ENCODE results near the gene NTRK2. TPM values are rescaled to one million over a fixed set of nuclear protein-coding genes. Genes with fewer than 3 reads are reported as not detected.

The NTRK2 gene
- total RNA-seq, 1 donor from 2014 or later, result 7.7 TPM

DNA sequence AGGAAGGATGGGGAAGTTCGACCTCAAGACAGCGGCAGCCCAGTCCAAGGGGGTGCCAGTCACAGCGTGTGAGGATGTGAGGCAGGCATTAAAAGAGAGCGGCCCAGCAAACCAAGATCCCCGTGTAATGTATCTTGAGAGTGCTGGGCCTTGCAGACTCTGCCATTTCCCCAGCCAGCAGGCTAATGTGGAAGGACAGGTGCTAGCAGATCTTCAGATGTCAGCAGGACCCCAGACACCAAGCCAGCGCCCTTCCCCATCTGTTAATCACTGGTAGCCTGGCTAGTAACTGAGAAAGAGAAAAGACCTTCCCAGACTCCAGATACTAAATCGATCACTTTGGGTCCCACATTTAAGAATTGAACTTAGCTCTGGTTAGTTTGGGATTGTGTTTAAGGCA, 62.2 kb downstream of the NTRK2 start:
- DNase-seq (ENCODE audit: low spot score), result no peak

DNA sequence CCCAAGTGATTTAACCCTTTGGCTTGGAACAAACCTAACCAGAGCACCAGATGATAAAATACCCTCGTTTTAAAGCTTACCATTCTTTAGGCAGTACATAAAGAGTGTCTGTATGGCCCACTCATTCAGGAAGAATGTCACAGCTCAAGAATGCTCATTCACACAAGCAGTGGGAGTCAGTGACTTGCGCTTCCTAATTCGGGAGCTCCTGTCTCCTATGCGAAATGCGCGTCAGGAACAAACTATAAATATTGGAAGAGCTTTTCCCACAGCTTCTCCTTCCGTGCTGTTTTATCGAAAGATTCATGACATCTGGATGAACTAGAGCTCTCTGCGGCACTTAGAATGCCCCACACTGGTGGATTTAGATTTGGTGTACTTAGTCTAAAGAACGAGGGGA, 66.6 kb downstream of the NTRK2 start:
- peak; percentile 8 for DNase-seq (ENCODE audit: low spot score)

DNA sequence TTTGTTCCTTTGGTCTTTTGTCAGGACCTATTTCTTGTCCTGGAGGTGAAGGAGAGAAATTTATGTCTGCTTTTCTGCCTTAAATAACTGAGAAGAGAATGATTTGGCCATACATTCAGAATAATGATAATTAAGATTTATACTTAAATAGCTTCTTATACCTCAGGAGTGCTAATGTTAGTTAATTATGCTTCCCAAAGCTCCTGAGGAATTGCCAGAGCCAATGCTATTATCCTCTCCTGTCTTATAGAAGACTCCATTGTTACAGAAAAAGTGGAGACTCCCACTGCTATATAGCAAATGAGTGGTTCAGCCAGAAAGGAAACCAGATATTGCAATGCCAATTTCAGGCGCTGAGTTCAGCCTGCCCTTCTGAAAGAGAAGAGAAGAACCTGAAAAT, 67.0 kb downstream of the NTRK2 start:
- no peak for DNase-seq (ENCODE audit: low spot score)

DNA sequence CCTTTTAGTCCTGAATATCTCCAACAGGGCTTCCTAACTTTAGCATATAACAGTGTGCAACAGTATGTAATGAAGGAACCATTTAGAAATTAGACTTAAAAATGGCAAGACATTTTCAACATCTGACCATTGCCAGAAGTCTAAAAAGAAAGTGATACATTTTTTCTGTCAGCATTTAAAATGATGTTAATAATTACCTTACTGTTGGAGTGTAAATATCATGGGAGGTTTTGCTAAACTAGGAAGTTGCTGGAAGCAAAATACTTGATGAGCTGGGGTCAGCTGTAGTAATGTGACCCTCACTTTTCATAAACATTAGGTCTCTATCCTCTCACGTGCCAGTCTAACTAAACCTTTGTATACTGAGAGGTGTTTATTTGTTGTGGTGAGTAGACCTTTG, 68.8 kb downstream of the NTRK2 start:
- no peak for DNase-seq (ENCODE audit: low spot score)

DNA sequence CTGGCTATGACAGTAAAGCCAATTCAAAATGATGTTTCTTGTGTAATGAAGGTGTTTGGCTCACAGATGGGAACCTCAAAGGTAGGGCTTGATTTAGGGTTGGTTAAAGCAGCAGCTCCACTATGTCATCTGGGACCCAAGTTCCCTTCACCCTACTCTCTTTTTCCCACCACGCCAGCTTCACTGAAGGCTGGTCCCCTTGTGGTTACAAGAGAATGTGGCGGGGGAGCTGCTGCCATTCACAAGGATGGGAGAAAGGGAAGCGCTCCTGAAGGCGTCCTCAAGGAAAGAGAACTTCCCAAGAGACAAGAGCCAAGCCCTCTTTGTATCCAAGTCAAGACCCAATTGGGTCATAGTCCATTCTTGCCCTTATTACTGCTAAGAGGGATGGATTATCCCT, 72.7 kb downstream of the NTRK2 start:
- DNase-seq (ENCODE audit: low spot score), result no peak

DNA sequence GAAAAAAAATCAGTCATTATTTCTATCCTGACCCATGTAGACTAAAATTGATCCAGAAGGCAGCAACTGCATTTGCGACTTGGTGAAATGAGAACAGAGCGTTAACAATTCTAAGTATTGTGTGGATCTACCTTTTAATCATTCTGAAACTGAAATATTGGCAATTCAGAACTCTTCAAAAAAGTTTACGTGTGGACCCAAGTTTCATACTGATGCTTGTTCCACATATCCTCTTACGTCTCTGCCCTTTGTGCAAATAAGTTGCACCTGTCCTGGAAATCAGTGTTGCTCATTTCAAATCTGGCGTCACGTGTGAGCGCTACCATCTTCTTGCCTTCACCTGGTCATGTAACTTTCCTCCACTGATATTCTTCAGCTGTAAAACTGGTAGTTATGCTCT, 74.7 kb downstream of the NTRK2 start:
- DNase-seq (ENCODE audit: low spot score), result no peak

DNA sequence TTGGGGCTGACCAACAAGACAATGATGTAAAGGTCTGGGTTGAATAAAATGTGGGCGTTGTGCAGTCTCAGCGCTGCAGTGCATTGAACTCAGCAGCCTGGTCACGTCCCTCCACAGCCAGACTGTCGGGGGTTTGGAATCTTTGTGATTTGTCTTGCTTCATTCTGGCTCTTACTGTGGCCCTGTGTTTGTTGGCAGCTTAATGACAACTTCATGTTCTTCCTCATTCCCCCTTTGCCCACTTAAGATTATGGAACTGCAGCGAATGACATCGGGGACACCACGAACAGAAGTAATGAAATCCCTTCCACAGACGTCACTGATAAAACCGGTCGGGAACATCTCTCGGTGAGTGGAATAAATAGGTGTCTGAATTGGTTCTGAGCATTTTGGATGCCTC, 75.2 kb downstream of the NTRK2 start:
- DNase-seq (ENCODE audit: low spot score), result no peak

DNA sequence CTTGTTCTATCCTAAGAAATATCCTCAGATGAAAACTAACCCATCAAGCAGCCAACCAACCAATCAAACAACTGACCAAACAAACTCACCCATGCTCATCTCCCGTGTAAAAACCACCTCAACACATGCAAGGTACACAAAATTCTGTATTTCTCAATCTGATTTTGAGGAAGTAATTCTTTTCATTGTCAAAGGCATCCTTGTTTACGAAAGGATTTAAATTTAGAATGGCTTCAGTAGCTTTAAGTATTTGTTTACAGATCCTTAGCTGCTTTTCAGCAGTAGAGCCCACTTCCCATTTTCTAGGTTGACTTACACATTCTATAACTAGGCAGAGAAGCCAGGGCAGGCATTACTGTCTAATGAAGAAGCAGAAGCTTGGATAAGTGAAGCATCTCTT, 78.6 kb downstream of the NTRK2 start:
- DNase-seq (ENCODE audit: low spot score), result no peak

DNA sequence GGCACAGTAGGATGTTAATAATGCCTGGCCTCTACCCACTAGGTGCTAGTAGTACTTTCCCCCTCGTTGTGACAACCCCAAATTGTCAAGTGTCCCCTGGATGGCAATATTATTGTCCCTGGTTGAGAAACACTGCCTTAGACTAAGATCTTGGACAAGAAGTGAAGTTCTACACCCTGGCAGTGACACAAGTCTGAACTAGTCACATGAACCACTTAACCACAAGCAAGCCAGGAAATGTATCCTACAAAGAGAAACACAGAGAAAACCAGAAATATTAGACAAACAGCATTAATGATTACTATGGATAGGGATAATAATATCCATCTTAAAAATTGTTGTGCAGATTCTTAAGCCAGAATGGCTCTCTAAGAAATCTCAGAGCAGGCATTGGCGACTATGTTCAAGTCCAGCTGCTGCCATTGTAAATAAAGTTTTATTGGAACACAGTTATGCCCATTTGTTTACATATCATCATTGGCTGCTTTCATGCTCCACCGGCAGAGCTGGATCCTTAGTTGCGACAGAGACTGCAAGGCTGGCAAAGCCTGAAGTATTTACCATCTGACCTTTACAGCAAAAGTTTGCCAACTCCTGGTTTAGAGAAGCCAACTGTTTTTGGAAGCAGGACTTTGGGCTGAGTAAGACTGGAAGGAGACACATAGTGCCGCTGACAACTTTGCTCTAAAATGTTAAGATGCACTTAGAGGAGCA, 80.8 kb downstream of the NTRK2 start:
- DNase-seq (ENCODE audit: low spot score), result no peak

DNA sequence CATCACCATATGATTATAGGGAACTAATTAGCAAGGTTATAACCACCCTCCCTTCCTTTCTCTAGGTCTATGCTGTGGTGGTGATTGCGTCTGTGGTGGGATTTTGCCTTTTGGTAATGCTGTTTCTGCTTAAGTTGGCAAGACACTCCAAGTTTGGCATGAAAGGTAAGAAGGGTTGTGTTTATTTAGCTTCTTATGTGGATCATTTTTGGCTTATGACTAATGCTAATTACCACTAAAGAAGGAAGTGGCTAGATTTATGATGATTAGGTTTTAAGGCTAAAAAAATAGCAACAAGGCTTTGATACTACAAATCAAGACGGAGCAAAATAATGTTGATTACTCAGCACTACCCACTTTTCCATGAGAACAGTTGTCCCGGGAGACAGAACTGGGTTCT, 82.4 kb downstream of the NTRK2 start:
- no peak for DNase-seq (ENCODE audit: low spot score)

DNA sequence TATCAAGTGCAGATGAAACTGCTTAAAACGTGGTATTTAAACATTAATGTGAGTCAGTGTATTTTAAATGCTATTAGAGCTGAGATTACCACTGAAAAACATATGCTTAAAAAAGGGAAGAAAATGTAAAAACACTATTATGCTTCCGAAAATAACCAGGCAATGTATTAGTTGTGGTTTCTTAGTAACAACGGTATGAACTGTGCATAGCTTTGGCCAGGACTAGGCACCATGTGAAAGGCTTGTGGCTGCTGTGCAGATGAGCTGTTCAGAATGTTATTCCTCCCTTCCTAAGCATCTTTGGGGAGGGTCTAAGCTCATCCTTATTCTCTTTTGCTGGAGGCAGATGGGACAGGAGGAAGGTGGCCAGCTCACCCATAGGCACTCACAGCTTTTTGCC, 84.9 kb downstream of the NTRK2 start:
- DNase-seq (ENCODE audit: low spot score), result peak; percentile 48

DNA sequence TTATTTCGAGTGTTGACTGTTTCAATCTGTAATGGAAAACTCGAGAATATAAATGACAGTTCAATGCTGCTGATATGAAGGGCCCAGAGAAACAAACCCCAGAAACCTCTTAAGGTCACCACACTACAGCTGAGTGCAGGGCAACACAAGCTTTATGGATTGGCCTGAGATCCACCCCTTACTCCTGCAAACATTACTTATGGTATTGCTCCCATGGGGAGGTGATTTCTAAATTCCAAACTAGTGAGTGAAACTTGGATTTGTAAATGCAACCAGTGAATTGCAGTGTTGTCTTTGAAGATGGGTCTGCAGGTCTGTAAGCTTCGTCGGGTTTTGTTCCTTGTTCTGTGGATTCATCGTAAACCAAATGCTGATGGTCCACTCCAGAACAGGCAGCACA, 85.4 kb downstream of the NTRK2 start:
- DNase-seq (ENCODE audit: low spot score), result no peak

DNA sequence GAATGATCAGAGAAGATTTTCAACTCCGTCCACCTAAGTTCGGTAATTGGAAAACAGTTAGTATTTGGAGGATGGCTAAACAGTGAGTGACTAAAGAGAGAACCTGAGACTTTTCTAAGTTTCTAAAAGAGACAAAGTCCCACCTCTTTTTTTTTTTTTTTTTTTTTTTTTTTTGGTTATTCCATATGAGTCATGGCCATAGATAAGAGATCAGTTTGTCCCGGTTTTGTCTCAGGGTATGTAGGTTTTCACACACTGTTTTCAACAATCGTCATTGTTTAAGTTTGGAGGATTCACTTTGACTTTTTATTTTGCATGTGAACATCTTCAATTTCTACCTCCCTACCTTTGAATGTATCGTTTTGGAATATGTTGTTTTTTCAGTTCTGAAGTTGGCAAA, 85.9 kb downstream of the NTRK2 start:
- DNase-seq (ENCODE audit: low spot score), result no peak

DNA sequence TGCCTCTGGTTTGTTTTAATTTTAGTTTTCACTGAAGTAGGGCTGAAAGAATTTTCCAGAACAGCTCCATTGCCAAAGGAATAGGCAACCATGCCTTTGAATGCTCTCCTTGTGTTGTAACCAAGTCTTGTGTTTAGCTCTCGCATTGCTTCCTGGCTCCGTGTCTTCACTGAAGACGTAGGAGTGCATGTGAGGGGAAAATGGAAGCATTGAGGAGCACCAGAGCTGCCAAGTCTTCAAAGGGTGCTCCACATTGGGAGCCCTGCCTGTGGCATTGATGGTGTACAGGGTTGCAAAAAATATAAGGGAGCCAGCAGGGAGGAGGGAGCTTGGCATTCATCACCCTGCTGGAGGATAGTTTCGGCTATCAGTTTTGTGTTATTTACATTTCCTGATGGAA, 86.6 kb downstream of the NTRK2 start:
- no peak for DNase-seq (ENCODE audit: low spot score)

DNA sequence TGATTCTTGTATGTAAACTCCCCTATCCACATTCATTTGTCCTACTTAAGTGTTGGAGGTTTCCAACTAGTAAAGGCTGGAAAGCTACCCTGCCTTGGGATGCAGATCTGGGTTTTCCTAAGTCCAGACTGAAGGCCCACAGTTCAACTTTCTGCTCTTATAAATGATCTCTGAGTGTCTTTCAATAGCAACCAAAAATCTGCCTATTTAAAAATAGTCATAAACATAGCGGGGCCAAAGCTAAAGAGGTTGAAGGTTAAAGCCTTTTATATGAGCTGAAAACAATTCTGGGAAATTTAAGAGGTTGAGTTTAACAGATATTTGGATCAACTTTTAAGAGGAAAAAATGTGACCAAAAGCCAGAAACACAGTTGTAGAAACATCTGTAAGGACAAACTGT, 87.2 kb downstream of the NTRK2 start:
- peak; percentile 41 for DNase-seq (ENCODE audit: low spot score)

DNA sequence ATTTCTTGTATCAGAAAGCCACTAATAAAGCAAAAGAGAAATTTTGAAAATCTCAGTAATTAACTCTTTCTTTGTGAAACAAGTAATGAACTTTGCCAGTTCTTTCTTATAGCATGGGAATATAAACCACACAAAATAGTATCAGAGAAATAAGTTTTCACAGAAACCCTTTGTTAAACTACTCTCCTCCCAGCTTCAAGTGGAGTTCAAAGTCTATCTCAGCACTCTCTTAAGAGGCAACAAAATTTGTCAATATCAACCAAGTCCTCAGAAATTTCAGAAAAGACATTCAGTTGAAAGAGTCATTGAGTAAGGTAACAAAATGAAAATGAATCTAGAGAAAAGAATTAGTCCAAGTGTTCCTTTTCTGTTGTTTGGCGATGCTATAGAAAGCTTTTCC, 89.3 kb downstream of the NTRK2 start:
- DNase-seq (ENCODE audit: low spot score), result no peak

DNA sequence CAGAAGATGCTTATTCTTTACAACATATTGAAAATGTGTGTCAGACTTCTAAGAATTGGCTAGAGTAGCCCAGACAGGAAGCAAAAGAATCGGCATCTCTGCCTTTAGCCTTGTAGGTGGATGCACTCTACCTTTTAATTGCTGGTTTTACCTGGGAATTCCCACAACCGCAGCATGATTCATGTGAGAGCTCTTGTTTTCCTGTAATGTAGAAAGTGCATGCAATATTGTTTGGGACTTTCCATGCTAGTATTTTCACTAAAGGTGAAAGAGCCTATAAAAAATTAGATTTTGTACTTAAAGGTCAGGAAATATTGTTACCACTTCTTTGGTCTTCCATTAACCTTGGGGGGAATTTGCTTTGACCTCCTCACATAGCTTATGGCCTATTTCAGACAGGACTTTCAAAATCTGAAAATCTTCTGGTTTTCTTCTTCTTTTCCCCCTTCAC, 89.8 kb downstream of the NTRK2 start:
- DNase-seq (ENCODE audit: low spot score), result no peak

DNA sequence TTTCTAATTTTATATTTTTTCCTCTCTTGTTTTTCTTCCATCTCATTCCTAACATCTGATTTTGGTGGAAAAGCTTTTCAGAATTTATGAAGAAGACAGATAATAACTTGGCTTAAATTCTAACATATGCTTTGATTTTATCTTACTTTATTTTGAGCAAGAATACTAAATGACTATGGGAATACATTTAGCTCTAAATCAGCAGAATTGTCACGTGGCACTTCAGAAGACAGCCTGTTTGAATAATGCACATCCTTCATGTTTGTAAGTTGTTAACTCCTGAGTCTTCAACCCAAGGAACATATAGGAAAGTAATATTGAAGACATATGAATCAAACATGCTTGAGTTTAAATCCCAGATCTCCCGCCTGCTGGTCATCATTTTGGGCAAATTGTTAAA, 90.3 kb downstream of the NTRK2 start:
- DNase-seq (ENCODE audit: low spot score), result no peak

DNA sequence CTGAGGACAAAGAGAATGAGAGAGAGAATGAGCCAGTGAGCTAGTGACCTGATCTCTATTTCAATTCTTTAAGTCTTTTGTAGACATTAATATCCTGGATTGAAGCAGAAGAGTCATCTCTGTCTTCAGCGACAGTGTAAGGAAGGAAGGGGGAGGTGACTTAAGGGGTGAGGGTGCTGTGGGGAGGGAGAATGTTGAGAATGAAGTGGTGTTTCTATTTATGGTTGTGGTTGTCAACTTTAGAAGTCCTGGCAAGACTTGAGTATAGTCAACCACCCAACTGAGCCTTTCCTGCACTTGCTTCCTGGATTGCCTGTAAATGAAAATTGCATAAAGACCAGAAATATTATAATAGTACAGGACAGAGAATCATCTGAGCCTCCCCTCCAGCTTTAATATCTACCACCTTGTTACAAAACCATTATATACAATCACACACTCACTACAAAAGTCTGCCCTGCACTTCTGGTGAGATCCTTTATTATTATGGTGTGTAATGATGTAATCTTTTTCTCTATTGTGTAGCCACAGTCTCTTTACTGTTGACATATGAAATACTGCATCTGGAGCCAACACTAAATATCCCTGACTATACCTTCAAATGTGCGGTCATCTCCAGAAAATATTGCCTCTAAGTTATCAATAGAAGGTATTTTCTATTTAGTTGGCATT, 91.7 kb downstream of the NTRK2 start:
- DNase-seq (ENCODE audit: low spot score), result no peak

DNA sequence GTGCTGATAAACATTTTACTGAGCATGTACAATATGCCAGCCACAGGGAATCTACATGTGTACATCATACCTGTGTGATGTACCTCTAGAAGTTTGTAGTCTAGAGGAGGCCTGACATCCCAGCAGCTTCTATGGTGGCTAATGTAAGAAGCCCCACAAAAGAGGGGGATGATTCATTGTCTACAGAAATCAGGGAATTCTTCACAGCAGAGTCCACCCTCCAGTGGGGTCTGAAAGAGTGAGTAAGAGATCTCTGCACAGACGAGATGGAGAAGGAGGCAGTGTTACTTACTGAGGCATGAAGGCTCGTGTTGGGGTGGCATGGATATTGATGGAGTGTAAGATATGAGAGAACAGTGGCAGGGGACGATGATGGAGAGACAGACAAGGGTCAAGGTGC, 103.0 kb downstream of the NTRK2 start:
- no peak for DNase-seq (ENCODE audit: low spot score)

DNA sequence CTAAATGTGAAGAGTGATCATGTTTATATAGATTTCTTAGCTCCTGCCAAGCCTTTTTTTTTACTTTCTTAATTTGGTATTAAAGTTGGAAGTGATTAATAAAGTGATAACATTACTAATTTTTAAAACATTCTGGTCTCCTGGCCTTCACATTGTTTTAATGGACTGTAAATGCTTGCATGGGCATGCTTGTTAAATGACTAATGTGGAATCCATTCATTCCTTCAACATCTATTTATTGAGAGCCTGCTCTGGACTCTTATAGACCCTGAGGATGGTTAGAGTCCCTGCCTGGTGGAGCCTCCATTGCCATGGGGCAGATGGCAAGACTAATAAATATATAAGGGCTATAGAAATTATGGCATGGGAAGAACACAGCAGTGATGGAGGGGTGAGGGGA, 103.5 kb downstream of the NTRK2 start:
- DNase-seq (ENCODE audit: low spot score), result no peak

DNA sequence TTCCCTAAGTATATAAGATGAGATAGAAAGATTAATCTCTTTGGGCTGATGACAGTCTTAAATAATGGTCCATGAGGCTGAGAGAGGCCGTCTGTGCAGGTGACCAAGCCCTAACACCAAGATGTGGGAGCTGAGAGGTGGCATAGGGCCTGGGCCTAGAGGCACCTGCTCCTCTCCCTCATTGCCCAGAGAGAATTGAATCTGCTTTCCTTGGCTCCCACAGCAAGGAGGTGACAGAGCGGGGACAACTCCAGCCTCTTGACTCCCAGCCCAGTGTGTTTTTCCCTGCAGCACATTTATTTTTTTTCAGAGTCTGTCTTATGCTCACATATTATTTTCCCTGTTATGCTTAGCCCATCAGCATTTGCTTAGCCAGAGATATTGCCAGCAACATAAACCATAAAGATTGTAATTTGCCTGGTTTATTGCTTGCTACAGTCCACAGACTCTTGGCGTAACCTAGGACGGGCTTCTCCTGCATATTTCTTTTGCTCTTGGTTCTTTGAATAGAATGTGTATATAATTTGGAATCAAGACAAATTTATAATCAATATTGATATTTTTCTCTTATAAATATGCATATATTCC, 105.6 kb downstream of the NTRK2 start:
- DNase-seq (ENCODE audit: low spot score), result no peak

DNA sequence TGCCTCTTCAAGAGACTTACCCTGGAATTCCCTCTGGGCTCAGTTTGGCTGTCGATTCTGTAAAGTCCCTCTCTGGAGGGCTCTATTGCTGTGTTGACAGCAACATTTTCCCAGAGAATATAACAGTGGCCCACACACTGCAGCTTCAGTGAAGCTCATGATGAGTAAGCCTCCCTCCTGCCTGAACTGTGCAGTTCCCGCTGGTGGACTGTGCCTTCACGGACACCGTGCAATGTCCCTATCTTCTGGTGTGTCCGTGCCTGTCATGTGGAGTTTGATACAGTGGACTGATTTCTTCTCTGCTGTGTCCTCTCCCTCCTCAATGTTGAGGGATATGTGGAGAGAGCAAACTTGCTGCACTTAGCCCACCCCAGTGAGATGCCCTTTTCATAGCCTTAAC, 109.0 kb downstream of the NTRK2 start:
- DNase-seq (ENCODE audit: low spot score), result no peak

Data from umbilical cord (tissue), 2 donors.